Measurements from ENCODE around the gene HOXB5. TPM values are rescaled to one million over a fixed set of nuclear protein-coding genes. Genes with fewer than 3 reads are reported as not detected.

The HOXB5 gene
- total RNA-seq, 4 donors from 2014 or later: 0.15 to 0.55 TPM; not detected in 2

GRCh38 chr17:48542114-48542656, 51.4 kb downstream of the HOXB5 start:
- H3K4me3 ChIP-seq (ENCODE audit: low read depth, poor library complexity, severe bottlenecking): peak overlapping the region; percentile 33
- intact Hi-C loops (cut with DNase I; ENCODE audit: low total_unique reads): no loop called here
- WGBS, 2 donors: 8 to 11% methylated on average over 27 of the region's 27 CpGs
- DNase-seq (ENCODE audit: low spot score in 2 of 2): no peak
- TF ChIP-seq CTCF (IDR thresholded peaks at IDR 0.05) (no peak), POLR2A (IDR thresholded peaks at IDR 0.05) (no peak)

GRCh38 chr17:48541577-48542113, 51.9 kb downstream of the HOXB5 start:
- WGBS, 2 donors: 1 to 3% methylated on average over 30 to 35 of the region's 36 CpGs
- peak; percentile 43 to 91 for DNase-seq (ENCODE audit: low spot score in 2 of 2)
- TF ChIP-seq CTCF (IDR thresholded peaks at IDR 0.05) (no peak), POLR2A (IDR thresholded peaks at IDR 0.05) (no peak)
- peak overlapping the region; percentile 33 for H3K4me3 ChIP-seq (ENCODE audit: low read depth, poor library complexity, severe bottlenecking)
- intact Hi-C loops (cut with DNase I; ENCODE audit: low total_unique reads): no loop called here

MicroRNA genes within 50 kb of the gene (microRNA counts, 767-probe panel; counts per million panel counts)
- microRNA hsa-miR-10a-5p: 358 to 7,572 counts per million in 2 donors

Small RNA genes lying within 50 kb of the gene (microRNA-seq; reads per million reads assigned to microRNA genes)
- gene MIR196A1 (ENCODE audit: borderline number of aligned reads in 1 of 2, borderline replicate concordance in 2 of 2): 10.2 to 22.1 reads per million in 2 donors

Other genes with a start within 250 kb of the HOXB5 start
- 1 to 10 TPM in 1 of 4 donors, under 1 TPM in 1, not detected in 2; 0.99 to 1.2 TPM for gene SKAP1, start 163.6 kb downstream of the HOXB5 start, total RNA-seq
- gene HOXB1, start 62.8 kb downstream of the HOXB5 start, total RNA-seq: under 1 TPM in 2 of 4 donors, not detected in 2; 0.19 to 0.52 TPM
- 10 to 100 TPM in 3 of 4 donors, 1 to 10 TPM in 1; 5.8 to 34.9 (median 20.9) TPM for gene HOXB2, start 48.7 kb downstream of the HOXB5 start, total RNA-seq
- gene HOXB4, start 15.4 kb downstream of the HOXB5 start, total RNA-seq: 1 to 10 TPM in 2 of 4 donors, under 1 TPM in 2; 0.42 to 2.9 (median 1.4) TPM
- gene HOXB3, start 3.5 kb downstream of the HOXB5 start, total RNA-seq: 10 to 100 TPM in 1 of 4 donors, 1 to 10 TPM in 2, under 1 TPM in 1; 0.97 to 14.1 (median 3.9) TPM
- 1 to 10 TPM in 1 of 4 donors, under 1 TPM in 3; 0.27 to 4.6 (median 0.45) TPM for gene HOXB6, start 11.2 kb upstream of the HOXB5 start, total RNA-seq
- gene HOXB7, start 17.2 kb upstream of the HOXB5 start, total RNA-seq: 10 to 100 TPM in 1 of 4 donors, 1 to 10 TPM in 3; 1.3 to 11.5 (median 5.3) TPM
- 1 to 10 TPM in 1 of 4 donors, not detected in 3; 1.4 TPM for gene HOXB8, start 21.5 kb upstream of the HOXB5 start, total RNA-seq
- under 1 TPM in 2 of 4 donors, not detected in 2; 0.07 to 0.29 TPM for gene HOXB9, start 32.6 kb upstream of the HOXB5 start, total RNA-seq
- not detected for gene PRAC1, start 128.7 kb upstream of the HOXB5 start, total RNA-seq
- not detected for gene PRAC2, start 129.4 kb upstream of the HOXB5 start, total RNA-seq
- gene HOXB13, start 135.0 kb upstream of the HOXB5 start, total RNA-seq: under 1 TPM in 3 of 4 donors, not detected in 1; 0.07 to 0.84 (median 0.08) TPM
- gene TTLL6, start 223.4 kb upstream of the HOXB5 start, total RNA-seq: not detected
- gene CALCOCO2, start 237.3 kb upstream of the HOXB5 start, total RNA-seq: 100 to 1,000 TPM in 3 of 4 donors, 10 to 100 TPM in 1; 97.7 to 112 (median 106) TPM